ENCODE data around the gene RABEP2.

RABEP2 gene

DNA sequence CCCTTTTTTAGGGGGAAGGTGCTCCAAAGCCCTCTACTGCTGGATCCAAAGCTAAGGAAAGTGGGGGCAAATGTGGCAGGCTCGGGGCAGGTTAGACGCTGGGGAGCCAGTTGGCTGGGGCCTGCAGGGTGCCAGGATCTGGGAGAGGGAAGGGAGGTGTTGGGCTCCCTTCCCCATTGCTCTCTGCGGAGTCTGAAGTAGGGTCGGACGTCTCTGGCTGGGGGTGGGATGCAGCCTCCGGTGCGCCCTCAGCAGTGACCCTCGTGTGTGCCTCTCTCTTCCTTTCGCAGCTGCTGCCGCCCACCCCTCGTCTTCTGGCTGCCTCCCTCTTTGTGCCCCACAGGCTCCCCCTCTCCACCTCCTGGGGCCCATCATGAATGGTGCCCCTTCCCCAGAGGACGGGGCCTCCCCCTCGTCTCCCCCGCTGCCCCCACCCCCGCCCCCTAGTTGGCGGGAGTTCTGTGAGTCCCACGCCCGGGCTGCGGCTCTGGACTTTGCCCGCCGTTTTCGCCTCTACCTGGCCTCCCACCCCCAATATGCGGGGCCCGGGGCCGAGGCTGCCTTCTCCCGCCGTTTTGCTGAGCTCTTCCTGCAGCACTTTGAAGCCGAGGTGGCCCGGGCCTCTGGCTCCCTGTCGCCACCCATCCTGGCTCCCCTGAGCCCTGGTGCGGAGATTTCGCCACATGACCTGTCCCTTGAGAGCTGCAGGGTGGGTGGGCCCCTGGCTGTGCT lies 59.1 kb downstream of the RABEP2 start:
- ATAC-seq (no peak), DNase-seq (no peak)
- Mint-ChIP-seq H3K27me3 (no peaks in the 10 kb centered on the region), H3K4me1 (peaks cover 52% of the 10 kb centered on the region), H3K4me3 (peak overlapping the region in 1 of 2 donors; percentile 25), H3K27ac (no peak overlapping the region), H3K9me3 (no peaks in the 10 kb centered on the region)

DNA sequence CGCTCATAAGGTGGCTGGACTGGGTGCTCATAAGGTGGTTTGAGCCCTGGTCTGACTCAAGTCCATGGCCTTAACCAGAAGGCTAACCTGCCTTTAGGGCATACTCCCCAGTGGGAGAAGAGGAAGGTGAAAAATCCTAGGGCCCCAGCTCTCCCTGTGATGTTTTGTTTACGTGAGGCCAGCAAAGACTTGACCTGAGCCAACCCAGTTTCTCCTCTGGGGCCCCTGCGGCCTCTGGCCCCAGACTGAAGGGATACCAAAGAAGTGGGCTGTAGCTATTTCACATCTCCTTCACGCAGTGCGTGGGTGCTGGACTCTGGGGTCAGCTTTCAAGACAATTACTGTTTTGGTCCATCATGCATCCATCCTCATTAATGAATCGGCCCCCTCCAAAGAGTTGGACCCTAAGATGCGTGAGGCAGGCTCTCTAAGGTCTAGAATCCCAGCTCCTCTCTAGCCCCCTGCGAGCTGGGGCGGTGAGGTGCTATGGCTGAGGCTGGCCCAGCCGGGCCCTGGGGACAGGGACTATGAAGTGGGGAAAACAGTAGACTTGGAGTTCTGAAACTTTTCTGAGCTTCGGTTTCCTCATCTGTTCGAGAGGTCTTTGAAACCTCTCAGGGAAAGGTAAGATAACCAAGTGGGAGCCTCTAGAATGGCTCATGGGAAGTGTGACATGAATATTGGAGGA lies 59.9 kb downstream of the RABEP2 start:
- Mint-ChIP-seq H3K27me3 (no peaks in the 10 kb centered on the region), H3K27ac (peak overlapping the region in 1 of 2 donors; percentile 42), H3K4me1 (peaks cover 52% of the 10 kb centered on the region), H3K9me3 (no peaks in the 10 kb centered on the region), H3K4me3 (peak overlapping the region; percentile 91 to 92)
- DNase-seq (no peak), ATAC-seq (no peak)

DNA sequence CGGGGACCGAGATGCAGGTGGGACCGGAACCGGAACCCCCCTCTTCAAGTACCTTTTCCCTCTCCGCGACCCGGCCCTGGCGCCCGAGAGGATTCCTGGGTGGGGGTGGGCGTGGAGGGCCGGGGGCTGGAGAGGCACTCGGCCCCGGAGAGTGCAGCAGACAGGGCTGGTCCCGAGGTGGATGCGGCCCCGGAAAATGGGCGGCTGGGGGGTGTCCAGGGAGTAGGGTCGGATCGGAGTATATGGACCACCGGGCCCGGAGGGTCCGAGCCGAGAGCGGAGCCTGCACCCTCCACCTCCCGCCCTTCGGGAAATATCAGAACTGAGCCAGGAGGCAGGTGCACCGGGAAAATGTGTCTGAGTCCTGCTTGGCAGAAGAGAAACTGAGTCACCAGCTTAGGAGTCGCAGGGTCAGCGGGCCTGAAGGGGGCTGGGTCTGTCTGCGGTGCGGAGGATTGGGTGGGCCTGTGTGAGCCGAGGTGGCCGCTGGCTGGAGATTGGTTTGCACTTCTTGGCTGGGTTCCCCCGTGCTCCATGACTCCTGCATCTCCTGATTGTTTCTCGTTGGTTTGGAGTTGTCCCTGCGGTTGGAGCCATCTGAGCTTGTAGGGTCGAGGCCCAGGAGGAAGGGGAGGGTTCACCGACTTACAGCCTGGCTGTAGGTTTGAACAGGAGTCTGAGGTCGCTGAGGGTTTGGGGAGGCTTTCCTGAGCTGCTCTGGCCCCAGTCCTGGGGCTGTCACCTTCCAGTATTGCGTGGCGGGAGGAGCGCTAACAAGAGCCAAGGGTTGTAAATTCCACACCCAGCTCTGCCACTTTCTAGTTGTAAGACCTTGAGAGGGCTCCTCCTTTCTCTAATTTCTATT lies 60.9 kb downstream of the RABEP2 start:
- DNase-seq: no peak
- Mint-ChIP-seq H3K4me1 (peaks cover 52% of the 10 kb centered on the region), H3K4me3 (peak overlapping the region; percentile 91 to 92), H3K9me3 (no peaks in the 10 kb centered on the region), H3K27me3 (no peaks in the 10 kb centered on the region), H3K27ac (peak overlapping the region; percentile 97 to 99)
- peak; percentile 2 for ATAC-seq

DNA sequence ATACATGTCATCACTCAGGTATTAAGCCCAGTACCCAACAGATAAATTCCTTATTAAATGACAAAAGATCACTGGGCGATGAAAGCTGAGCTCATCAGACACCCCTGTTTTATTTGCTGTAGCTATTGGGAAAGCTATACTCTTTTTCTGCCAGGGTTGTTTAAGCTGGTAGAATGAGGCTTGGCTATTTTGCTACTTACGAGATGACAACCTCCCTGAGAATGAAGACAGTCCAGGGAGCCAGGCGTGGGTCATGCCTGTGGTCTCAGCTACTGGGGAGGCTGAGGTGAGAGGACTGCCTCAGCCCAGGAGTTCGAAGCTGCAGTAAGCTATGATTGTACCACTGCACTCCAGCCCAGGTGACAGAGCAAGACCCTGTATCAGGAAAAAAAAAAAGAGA lies 65.7 kb downstream of the RABEP2 start:
- DNase-seq: no peak
- Mint-ChIP-seq H3K27ac (peak overlapping the region in 1 of 2 donors; percentile 86), H3K27me3 (no peaks in the 10 kb centered on the region), H3K4me1 (peaks cover 25% of the 10 kb centered on the region), H3K4me3 (no peak overlapping the region), H3K9me3 (no peaks in the 10 kb centered on the region)
- ATAC-seq: no peak

DNA sequence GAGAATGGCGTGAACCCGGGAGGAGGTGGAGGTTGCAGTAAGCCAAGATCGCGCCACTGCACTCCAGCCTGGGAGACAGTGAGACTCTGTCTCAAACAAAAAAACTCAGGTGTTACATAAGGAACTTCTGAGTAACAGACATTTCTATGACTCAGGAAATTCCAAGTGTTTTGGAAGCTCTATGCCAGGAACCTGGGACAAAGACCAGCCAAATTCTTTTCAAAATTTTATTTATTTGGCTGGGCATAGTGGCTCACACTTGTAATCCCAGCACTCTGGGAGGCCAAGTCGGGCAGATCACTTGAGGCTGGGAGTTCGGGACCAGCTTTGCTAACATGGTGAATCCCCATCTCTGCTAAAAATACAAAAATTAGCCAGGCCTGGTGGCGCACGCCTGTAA lies 66.6 kb downstream of the RABEP2 start:
- DNase-seq: no peak
- H3K9me3 Mint-ChIP-seq: no peaks in the 10 kb centered on the region
- no peak for ATAC-seq
- H3K4me1 Mint-ChIP-seq: peaks cover 18% of the 10 kb centered on the region
- H3K4me3 Mint-ChIP-seq: no peak overlapping the region
- H3K27me3 Mint-ChIP-seq: no peaks in the 10 kb centered on the region
- H3K27ac Mint-ChIP-seq: no peak overlapping the region
